Esophagus muscularis mucosa (tissue), 4 donors: ENCODE measurements around the gene CD79A. TPM values are rescaled to one million over a fixed set of nuclear protein-coding genes. Genes with fewer than 3 reads are reported as not detected.
"Not testable (repeated sequence)": the region's sequence is repeated elsewhere in the genome, so short reads cannot be mapped to it uniquely, and the experiment has no call there.

Experiments
- DNase-seq: peaks from one replicate; pipeline ENCODE4 v3.0.0-alpha.2; 2017; ENCODE audit errors: extremely low spot score
- H3K27ac ChIP-seq, 4 donors: fragments of 200-600 bp; sonication (generic); replicated peaks in 1 of 4; 1 replicate in 3 of 4; 2 replicates in 1 of 4; pipeline ENCODE4 v1.5.1; 2016 to 2019; ENCODE audit warnings: mild to moderate bottlenecking in 1 of 4
- H3K27me3 ChIP-seq, 4 donors: fragments of 200-600 bp; sonication (generic); one replicate each; pipeline versions ENCODE4 v1.5.1 to v1.6.0; 2016 to 2019
- H3K36me3 ChIP-seq, 4 donors: fragments of 200-600 bp; sonication (generic); one replicate each; pipeline ENCODE4 v1.5.1; 2016 to 2019
- H3K4me1 ChIP-seq, 4 donors: fragments of 200-600 bp; sonication (generic); one replicate each; pipeline ENCODE4 v1.5.1; 2016 to 2019
- H3K4me3 ChIP-seq, 4 donors: fragments of 200-600 bp; sonication (generic); 1 replicate in 2 of 4; 2 replicates in 2 of 4; pipeline ENCODE4 v1.5.1; 2016 to 2019; ENCODE audit warnings: mild to moderate bottlenecking in 4 of 4, moderate library complexity in 1 of 4
- H3K9me3 ChIP-seq, 4 donors: fragments of 200-600 bp; sonication (generic); 1 replicate in 3 of 4; 2 replicates in 1 of 4; pipeline ENCODE4 v1.5.1; 2016 to 2019
- EP300 ChIP-seq: sonication (generic); formaldehyde crosslinking; IDR thresholded peaks from one replicate; pipeline ENCODE4 v1.6.1; 2017; ENCODE audit warnings: antibody characterized with exemption
- POLR2A ChIP-seq: fragments of 450-650 bp; IDR thresholded peaks from one replicate; pipeline ENCODE4 v1.6.1; 2017; ENCODE audit warnings: antibody characterized with exemption, moderate library complexity, mild to moderate bottlenecking, low read depth
- POLR2AphosphoS5 ChIP-seq, 2 donors: sonication (generic); formaldehyde crosslinking; IDR thresholded peaks; one replicate each; pipeline ENCODE4 v1.6.1; 2017; ENCODE audit warnings: antibody characterized with exemption in 2 of 2
- WGBS: methylation state at CpG from one replicate; pipeline ENCODE4 v1.1.5; 2018; 5-methylcytosine and 5-hydroxymethylcytosine counted together
- intact Hi-C: fragments of 100-400 bp; cut with DNase I; formaldehyde crosslinking; loops from one replicate; pipeline ENCODE4 v1.15.1; 2023
- total RNA-seq, 4 donors: library from RNA; depleted of rRNA; stranded (reverse); fragments of >200 nt; gene quantifications; one replicate each; pipeline versions ENCODE4 v1.1.0 to v1.2.1, GENCODE V29; 2016
- TF ChIP-seq, protein P1 (sequence below), 3 experiments: fragments of 200-600 bp in 2 of 3; fragments of 450-650 bp in 1 of 3; sonication (generic) in 2 of 3; IDR thresholded peaks; one replicate each; pipeline ENCODE4 v1.5.1; 2017 to 2019; ENCODE audit warnings: antibody characterized with exemption in 3 of 3, mild to moderate bottlenecking in 2 of 3, moderate library complexity in 1 of 3

The CD79A gene
- total RNA-seq, 4 donors from 2014 or later = 0.71 to 2.2 TPM; not detected in 2

DNA sequence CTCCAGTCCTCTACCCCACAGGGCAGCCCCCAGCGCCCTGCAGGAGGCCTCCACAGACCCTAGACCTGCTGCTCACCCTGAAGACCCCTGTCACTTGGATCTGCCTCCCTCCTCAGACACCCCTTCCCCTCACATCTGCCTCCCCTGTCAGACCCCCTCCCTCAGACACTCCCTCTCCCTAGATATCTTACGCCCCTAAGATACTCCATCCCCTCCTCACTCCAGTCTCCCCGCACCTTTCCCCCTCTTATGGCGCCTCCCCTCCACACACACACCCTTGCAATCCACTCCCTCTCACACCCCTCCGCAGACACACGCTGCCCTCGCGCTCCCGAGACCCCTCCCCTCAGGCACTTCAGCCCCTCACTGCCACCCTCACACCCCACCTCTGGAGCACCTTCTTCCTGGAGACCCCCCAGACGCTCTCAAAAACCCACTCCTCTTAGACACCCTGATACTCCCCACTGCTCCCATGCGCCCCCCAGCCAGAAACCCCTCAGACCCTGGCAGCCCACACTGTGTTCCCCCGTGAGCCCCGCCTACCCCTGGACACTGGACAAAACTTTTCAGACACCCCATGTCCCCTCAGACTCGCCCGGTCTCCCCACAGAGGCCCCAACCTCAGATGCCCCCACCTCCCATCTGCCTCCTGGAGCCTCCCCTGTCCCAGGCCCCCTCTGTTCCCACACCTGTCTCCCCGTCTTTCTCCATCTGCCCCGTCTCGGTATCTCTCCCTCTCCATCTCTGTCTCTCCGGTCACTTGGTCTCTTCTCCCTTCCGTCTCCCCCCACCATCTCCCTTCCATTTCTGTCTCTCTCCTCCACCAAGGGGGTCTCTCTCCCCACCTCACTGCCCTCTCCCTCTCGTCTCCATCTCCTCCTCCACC lies 36.7 kb downstream of the CD79A start:
- H3K4me1 ChIP-seq = peaks cover 0 to 28% (median 21%) of the 10 kb centered on the region in 4 donors
- no peaks in the 10 kb centered on the region for H3K9me3 ChIP-seq
- H3K27me3 ChIP-seq = peaks cover 5 to 90% (median 60%) of the 10 kb centered on the region in 4 donors
- no peaks in the 10 kb centered on the region for H3K36me3 ChIP-seq
- H3K4me3 ChIP-seq = no peak overlapping the region
- no peak overlapping the region for H3K27ac ChIP-seq
- intact Hi-C loops = no loop called here
- 8% methylated on average over 21 of the region's 21 CpGs for WGBS
- TF ChIP-seq POLR2AphosphoS5 (IDR thresholded peaks at IDR 0.05) (no peak), POLR2A (no peak), EP300 (no peak)
- TF ChIP-seq, protein P1, sequence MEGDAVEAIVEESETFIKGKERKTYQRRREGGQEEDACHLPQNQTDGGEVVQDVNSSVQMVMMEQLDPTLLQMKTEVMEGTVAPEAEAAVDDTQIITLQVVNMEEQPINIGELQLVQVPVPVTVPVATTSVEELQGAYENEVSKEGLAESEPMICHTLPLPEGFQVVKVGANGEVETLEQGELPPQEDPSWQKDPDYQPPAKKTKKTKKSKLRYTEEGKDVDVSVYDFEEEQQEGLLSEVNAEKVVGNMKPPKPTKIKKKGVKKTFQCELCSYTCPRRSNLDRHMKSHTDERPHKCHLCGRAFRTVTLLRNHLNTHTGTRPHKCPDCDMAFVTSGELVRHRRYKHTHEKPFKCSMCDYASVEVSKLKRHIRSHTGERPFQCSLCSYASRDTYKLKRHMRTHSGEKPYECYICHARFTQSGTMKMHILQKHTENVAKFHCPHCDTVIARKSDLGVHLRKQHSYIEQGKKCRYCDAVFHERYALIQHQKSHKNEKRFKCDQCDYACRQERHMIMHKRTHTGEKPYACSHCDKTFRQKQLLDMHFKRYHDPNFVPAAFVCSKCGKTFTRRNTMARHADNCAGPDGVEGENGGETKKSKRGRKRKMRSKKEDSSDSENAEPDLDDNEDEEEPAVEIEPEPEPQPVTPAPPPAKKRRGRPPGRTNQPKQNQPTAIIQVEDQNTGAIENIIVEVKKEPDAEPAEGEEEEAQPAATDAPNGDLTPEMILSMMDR (IDR thresholded peaks at IDR 0.05) = no peak
- no peak for DNase-seq

DNA sequence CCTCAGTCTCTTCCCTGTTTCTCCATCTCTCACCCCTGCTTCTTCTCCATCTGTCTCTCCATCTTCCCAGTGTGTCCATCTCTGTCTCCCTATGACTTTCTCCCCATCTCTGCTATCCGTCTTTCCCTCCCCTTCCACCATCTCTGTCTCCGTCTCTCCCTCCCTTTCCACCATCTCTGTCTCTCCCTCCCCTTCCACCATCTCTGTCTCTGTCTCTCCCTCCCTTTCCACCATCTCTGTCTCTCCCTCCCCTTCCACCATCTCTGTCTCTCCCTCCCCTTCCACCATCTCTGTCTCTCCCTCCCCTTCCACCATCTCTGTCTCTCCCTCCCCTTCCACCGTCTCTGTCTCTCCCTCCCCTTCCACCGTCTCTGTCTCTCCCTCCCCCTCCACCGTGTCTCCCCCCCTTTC lies 37.4 kb downstream of the CD79A start:
- H3K36me3 ChIP-seq, DNase-seq, intact Hi-C loops, H3K9me3 ChIP-seq, H3K4me3 ChIP-seq, H3K27ac ChIP-seq: not testable (repeated sequence)
- Histone ChIP-seq H3K4me1 (peaks cover 0 to 28% (median 21%) of the 10 kb centered on the region in 4 donors), H3K27me3 (peaks cover 5 to 92% (median 60%) of the 10 kb centered on the region in 4 donors)
- 4% methylated on average over 5 of the region's 5 CpGs for WGBS

DNA sequence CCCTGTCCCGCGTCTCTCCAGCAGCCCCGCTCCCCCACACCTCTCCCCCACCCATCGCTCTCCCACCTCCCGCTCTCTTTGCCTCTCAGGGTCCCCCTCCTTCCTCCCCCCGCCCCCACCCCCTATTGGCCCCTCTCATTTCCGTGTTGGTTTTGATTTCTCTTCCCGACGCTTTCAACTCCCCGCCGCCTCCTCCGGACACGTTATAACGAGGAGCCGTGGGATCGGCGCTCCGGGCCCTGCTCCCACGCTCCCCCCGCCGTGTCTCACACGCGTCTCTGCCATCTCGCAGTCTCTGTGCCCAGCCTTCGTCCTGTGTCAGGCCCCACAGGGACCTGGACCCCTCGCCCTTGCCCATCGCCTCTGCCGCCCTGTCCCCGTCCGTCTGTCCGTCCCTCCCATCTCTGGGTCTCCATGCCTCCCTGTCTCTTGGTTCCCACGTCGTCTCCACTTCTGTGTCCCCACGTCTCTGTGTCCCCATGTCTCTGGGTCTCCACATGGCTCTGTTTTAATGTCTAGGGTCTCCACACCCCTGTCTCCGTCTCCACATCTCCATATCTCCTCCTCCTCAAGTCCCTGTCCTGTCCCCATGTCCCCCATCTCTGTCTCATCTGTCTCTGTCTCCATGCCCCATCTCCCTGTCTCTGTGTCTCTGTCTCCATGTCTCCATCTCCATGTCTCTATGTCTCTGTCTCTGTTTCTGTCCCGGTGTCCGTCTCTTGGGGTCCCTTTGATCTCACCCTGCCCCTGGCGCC lies 38.1 kb downstream of the CD79A start:
- H3K4me3 ChIP-seq = no peak overlapping the region
- H3K36me3 ChIP-seq = no peaks in the 10 kb centered on the region
- peaks cover 0 to 28% (median 21%) of the 10 kb centered on the region in 4 donors for H3K4me1 ChIP-seq
- intact Hi-C loops = no loop called here
- H3K27ac ChIP-seq = no peak overlapping the region
- WGBS = 6% methylated on average over 33 of the region's 38 CpGs
- TF ChIP-seq, protein P1 (IDR thresholded peaks at IDR 0.05) = no peak
- TF ChIP-seq EP300 = no peak
- TF ChIP-seq POLR2AphosphoS5 (IDR thresholded peaks at IDR 0.05) = no peak
- TF ChIP-seq POLR2A = no peak
- peaks cover 5 to 98% (median 60%) of the 10 kb centered on the region in 4 donors for H3K27me3 ChIP-seq
- no peaks in the 10 kb centered on the region for H3K9me3 ChIP-seq
- no peak for DNase-seq

DNA sequence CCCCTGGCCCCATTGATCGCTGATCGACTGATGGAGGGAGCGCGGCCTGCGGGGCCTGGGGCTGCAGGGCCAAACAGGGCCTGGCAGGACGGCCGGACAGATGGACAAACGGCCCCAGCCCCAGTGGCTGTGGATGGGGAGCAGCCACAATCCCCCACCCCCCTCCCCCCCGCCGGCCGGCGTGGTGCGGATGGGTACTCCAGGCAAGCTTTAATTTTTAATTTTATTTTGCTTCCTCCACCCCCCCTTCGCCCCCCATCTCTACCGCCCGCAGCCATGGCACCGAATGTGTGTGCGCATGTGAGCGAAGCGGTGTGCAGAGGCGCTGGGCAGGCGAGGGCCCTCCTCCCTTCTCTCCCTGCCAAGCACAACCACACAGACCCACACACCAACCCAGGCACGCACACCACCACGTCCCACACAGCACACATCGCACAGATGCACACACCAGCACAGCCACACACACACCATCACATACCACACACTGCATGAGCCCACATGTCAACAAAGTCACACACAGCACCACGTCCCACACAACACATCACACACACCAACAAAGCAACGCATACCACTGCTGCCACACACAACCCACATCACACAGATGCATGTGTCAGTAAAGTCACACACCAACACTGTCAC lies 38.8 kb downstream of the CD79A start:
- no peak for DNase-seq
- Histone ChIP-seq H3K27ac (no peak overlapping the region), H3K36me3 (no peaks in the 10 kb centered on the region), H3K9me3 (no peaks in the 10 kb centered on the region), H3K4me1 (peaks cover 0 to 28% (median 21%) of the 10 kb centered on the region in 4 donors), H3K27me3 (peaks cover 5 to 98% (median 63%) of the 10 kb centered on the region in 4 donors), H3K4me3 (no peak overlapping the region)
- intact Hi-C loops = no loop called here
- TF ChIP-seq EP300 (no peak), POLR2AphosphoS5 (IDR thresholded peaks at IDR 0.05) (no peak), POLR2A (no peak)
- TF ChIP-seq, protein P1 (IDR thresholded peaks at IDR 0.05) = no peak
- WGBS = 29% methylated on average over 25 of the region's 27 CpGs

DNA sequence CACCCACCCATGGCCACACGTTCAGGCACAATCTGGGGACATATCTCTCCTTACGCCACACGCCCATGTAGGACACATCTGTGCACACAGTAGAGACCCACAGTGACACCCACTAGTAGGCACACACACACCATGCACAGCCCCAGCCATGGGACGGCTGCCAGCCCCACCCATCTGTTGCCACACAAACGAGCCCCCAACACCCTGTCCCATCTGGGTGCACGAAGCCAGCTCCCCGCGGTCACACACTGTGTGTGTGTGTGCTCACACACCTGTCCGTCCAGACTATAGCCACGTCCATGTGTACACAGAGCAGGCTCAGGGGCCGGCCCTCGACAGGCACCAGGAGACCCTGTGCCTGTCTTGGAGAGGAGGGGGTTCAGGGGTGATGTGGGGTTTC lies 40.6 kb downstream of the CD79A start:
- WGBS = 46% methylated on average over 8 of the region's 12 CpGs
- Histone ChIP-seq H3K4me1 (peaks cover 0 to 23% (median 20%) of the 10 kb centered on the region in 4 donors), H3K9me3 (no peaks in the 10 kb centered on the region), H3K36me3 (no peaks in the 10 kb centered on the region), H3K4me3 (no peak overlapping the region), H3K27me3 (peaks cover 5 to 98% (median 66%) of the 10 kb centered on the region in 4 donors), H3K27ac (no peak overlapping the region)
- no peak for TF ChIP-seq POLR2AphosphoS5 (IDR thresholded peaks at IDR 0.05)
- no peak for TF ChIP-seq EP300
- TF ChIP-seq, protein P1 (IDR thresholded peaks at IDR 0.05) = no peak
- no peak for TF ChIP-seq POLR2A
- DNase-seq = no peak
- intact Hi-C loops = no loop called here
